MCF 10A (cell line): ENCODE results near the gene KDM5B. TPM values are rescaled to one million over a fixed set of nuclear protein-coding genes. Genes with fewer than 3 reads are reported as not detected.

Source experiments
- BruUV-seq: library from RNA; stranded (reverse); fragments of 400-500 nt; replicated peaks from 2 replicates; lab custom pipeline; 2021; lab: Mats Ljungman, UMichigan
- CTCF ChIA-PET: fragments of 300-600 bp; sonication (Branson Sonifier 250); formaldehyde crosslinking; extraction: SDS; loops from one replicate; lab custom pipeline; 2021; ENCODE audit warnings: antibody characterized with exemption, inconsistent platforms; lab: Yijun Ruan, JAX
- POLR2A ChIA-PET: fragments of 300-600, 350-650 bp; sonication (Branson Sonifier 250); formaldehyde crosslinking; extraction: SDS; loops from one replicate; lab custom pipeline; 2020; ENCODE audit warnings: antibody characterized with exemption, inconsistent platforms; lab: Yijun Ruan, JAX
- DNase-seq: peaks from one replicate; pipeline ENCODE4 v3.0.0-alpha.2; 2018; ENCODE audit not compliant: unreplicated experiment
- H3K27ac Mint-ChIP-seq: one replicate; pipeline ENCODE4 v1.8.0; 2022; ENCODE audit warnings: mild to moderate bottlenecking, low read depth, mixed read lengths; ENCODE audit not compliant: unreplicated experiment
- H3K27me3 Mint-ChIP-seq: one replicate; pipeline ENCODE4 v1.8.0; 2022; ENCODE audit warnings: mixed read lengths; ENCODE audit not compliant: insufficient read depth, unreplicated experiment
- H3K36me3 Mint-ChIP-seq: one replicate; pipeline ENCODE4 v1.8.0; 2022; ENCODE audit warnings: mild to moderate bottlenecking, moderate library complexity, mixed read lengths; ENCODE audit not compliant: insufficient read depth, unreplicated experiment
- H3K4me1 Mint-ChIP-seq: one replicate; pipeline ENCODE4 v1.8.0; 2022; ENCODE audit warnings: mixed read lengths; ENCODE audit not compliant: insufficient read depth, unreplicated experiment
- H3K4me3 Mint-ChIP-seq: one replicate; pipeline ENCODE4 v1.8.0; 2022; ENCODE audit warnings: mild to moderate bottlenecking, moderate library complexity, mixed read lengths; ENCODE audit not compliant: unreplicated experiment
- H3K9me3 Mint-ChIP-seq: one replicate; pipeline ENCODE4 v1.8.0; 2022; ENCODE audit warnings: mixed read lengths; ENCODE audit not compliant: unreplicated experiment
- CTCF ChIP-seq: fragments of 200-600 bp; IDR thresholded peaks from one replicate; pipeline ENCODE4 v1.8.0; 2022; ENCODE audit warnings: antibody characterized with exemption, mild to moderate bottlenecking; ENCODE audit not compliant: unreplicated experiment
- intact Hi-C: fragments of 100-400 bp; cut with micrococcal nuclease; formaldehyde crosslinking; loops from 2 replicates; pipeline ENCODE4 v1.14.1; 2022
- total RNA-seq: library from RNA; stranded (reverse); gene quantifications from 2 replicates; pipeline ENCODE4 v1.2.3, GENCODE V29; 2022

The KDM5B gene
- total RNA-seq, 1 experiment from 2014 or later, result 180 TPM

- ChIA-PET POLR2A (no interaction called here), CTCF (interaction anchor here (1.2 kb wide), 1 partner anchor 14 kb away, joined by 3 read pairs; no protein-coding TSS in a partner anchor)
- H3K4me3 Mint-ChIP-seq, result no peak overlapping the region
- peaks cover 6% of the 10 kb centered on the region for H3K36me3 Mint-ChIP-seq
- H3K4me1 Mint-ChIP-seq, result no peaks in the 10 kb centered on the region
- no peak for TF ChIP-seq CTCF
- intact Hi-C loops, result loop anchor here (5.0 kb wide), 1 partner anchor 37 kb away; no protein-coding TSS in a partner anchor
- H3K27me3 Mint-ChIP-seq, result peaks cover 98% of the 10 kb centered on the region
- BruUV-seq, result no TSS peak
- H3K27ac Mint-ChIP-seq, result no peak overlapping the region
- H3K9me3 Mint-ChIP-seq, result no peaks in the 10 kb centered on the region
- DNase-seq, result no peak
Measured at GRCh38 chr1:202694314-202694713, 113.9 kb downstream of the KDM5B start.

GRCh38 chr1:202692959-202693555 lies 115.2 kb downstream of the KDM5B start:
- DNase-seq, result peak; percentile 89
- ChIA-PET CTCF (interaction anchor here (0.6 to 2.7 kb wide), 9 partner anchors 11 to 523 kb away, joined by 3 to 14 read pairs (median 4); no protein-coding TSS in a partner anchor), POLR2A (interaction anchor here (1.1 to 1.6 kb wide), 3 partner anchors 11 to 314 kb away, joined by 3 to 5 read pairs (median 4); no protein-coding TSS in a partner anchor)
- TF ChIP-seq CTCF, result peak; percentile 18
- Mint-ChIP-seq H3K27ac (no peak overlapping the region), H3K27me3 (peaks cover 99% of the 10 kb centered on the region), H3K4me1 (no peaks in the 10 kb centered on the region), H3K4me3 (no peak overlapping the region), H3K36me3 (peaks cover 6% of the 10 kb centered on the region), H3K9me3 (no peaks in the 10 kb centered on the region)
- no TSS peak for BruUV-seq
- intact Hi-C loops, result loop anchor here (5.0 kb wide), 1 partner anchor 36 kb away; no protein-coding TSS in a partner anchor

- POLR2A ChIA-PET, result interaction anchor here (1.5 to 1.6 kb wide), 2 partner anchors 23 to 315 kb away, joined by 3 to 5 read pairs; no protein-coding TSS in a partner anchor
- no peak for DNase-seq
- no peak overlapping the region for H3K27ac Mint-ChIP-seq
- no peak for TF ChIP-seq CTCF
- CTCF ChIA-PET, result interaction anchor here (1.2 to 2.7 kb wide), 3 partner anchors 10 to 65 kb away, joined by 4 to 14 read pairs (median 7); no protein-coding TSS in a partner anchor
- intact Hi-C loops, result loop anchor here (5.0 kb wide), 1 partner anchor 35 kb away; no protein-coding TSS in a partner anchor
- peaks cover 99% of the 10 kb centered on the region for H3K27me3 Mint-ChIP-seq
- H3K9me3 Mint-ChIP-seq, result no peaks in the 10 kb centered on the region
- no peaks in the 10 kb centered on the region for H3K4me1 Mint-ChIP-seq
- H3K36me3 Mint-ChIP-seq, result peaks cover 6% of the 10 kb centered on the region
- BruUV-seq, result no TSS peak
- no peak overlapping the region for H3K4me3 Mint-ChIP-seq
Measured at GRCh38 chr1:202691816-202692215, 116.4 kb downstream of the KDM5B start.

GRCh38 chr1:202689493-202690342 lies 118.5 kb downstream of the KDM5B start:
- Mint-ChIP-seq H3K27me3 (peaks cover 99% of the 10 kb centered on the region), H3K36me3 (peaks cover 6% of the 10 kb centered on the region), H3K4me3 (no peak overlapping the region), H3K4me1 (no peaks in the 10 kb centered on the region), H3K27ac (no peak overlapping the region), H3K9me3 (no peaks in the 10 kb centered on the region)
- POLR2A ChIA-PET, result interaction anchor here (0.6 kb wide), 1 partner anchor 9 kb away, joined by 3 read pairs; no protein-coding TSS in a partner anchor
- no peak for TF ChIP-seq CTCF
- no TSS peak for BruUV-seq
- CTCF ChIA-PET, result interaction anchor here (1.0 to 1.2 kb wide), 2 partner anchors 11 to 89 kb away, joined by 3 read pairs; no protein-coding TSS in a partner anchor
- peak; percentile 20 for DNase-seq
- intact Hi-C loops, result loop anchor here (5.0 kb wide), 1 partner anchor 32 kb away; no protein-coding TSS in a partner anchor
